HG03175 (cell line): ENCODE results near the gene IGFBP7.

ENCODE experiments used
- ATAC-seq: cut with Tn5 transposase; IDR thresholded peaks from one replicate; pipeline ENCODE4 v1.9.1; 2021; ENCODE audit warnings: mild to moderate bottlenecking, moderate library complexity; ENCODE audit not compliant: unreplicated experiment

Gene IGFBP7

DNA sequence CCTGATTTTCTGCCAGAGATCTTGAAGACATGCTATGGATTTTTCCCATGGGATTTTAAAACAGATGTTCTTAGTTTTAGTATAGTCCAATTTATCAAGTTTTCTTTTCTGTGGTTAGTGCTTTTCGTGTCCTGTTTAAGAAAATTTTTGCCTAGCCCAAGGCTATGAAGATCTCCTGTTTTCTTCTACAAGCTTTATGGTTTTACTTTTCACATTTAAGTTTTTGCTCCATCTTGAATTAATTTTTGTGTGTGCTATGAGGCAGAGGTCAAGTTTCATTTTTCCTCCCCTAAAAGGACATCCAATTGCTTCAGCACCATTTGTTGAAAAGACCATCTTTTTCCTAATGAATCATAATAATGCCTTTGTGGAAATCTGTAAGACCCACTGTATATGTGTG, 65.9 kb downstream of the IGFBP7 start:
- ATAC-seq, result no peak

- ATAC-seq, result no peak
Observed at GRCh38 chr4:57043347-57044251, 66.6 kb downstream of the IGFBP7 start.

DNA sequence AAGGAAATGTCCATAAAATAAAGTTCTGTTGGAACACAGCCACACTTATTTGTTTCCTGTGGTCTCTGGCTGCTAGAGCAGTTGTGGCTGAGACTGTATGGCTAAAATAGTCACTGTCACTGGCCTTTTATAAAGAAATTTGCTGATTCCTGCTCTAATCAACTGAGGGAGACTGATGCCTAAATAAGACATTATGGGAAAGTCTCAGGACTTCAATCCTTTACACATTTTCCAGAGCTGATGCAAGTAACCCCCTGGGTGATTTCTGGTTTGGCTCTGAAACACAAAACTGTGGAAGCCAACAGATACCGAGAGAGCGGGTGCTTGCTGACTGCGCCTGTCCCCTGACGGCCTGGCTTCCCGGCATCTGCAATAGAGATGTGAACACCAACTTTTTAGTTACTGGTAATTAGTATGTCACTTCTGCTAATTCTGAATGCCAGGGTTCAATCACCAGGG, 67.4 kb downstream of the IGFBP7 start:
- no peak for ATAC-seq

DNA sequence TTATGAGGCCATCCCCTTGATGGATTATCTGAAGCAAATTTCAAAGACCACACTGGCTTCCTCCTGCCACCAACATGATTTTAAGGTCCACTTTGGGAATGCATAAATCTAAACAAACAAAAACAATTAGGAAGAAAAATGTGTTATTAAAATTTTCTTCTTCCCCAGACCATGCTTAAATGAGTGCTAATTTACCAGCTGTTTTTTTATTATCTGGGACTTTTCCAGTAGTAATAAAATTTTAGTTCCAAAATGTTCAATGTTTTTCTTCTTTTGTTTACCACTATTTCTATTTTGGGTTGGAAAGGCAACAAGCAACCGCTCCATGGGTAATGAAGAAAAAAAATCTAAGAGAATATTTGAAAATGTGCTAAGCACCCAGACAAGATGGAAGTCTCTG, 69.2 kb downstream of the IGFBP7 start:
- no peak for ATAC-seq

- ATAC-seq, result no peak
Observed at GRCh38 chr4:57040510-57040909, 69.7 kb downstream of the IGFBP7 start.

GRCh38 chr4:57039345-57039744, 70.8 kb downstream of the IGFBP7 start:
- ATAC-seq, result no peak

DNA sequence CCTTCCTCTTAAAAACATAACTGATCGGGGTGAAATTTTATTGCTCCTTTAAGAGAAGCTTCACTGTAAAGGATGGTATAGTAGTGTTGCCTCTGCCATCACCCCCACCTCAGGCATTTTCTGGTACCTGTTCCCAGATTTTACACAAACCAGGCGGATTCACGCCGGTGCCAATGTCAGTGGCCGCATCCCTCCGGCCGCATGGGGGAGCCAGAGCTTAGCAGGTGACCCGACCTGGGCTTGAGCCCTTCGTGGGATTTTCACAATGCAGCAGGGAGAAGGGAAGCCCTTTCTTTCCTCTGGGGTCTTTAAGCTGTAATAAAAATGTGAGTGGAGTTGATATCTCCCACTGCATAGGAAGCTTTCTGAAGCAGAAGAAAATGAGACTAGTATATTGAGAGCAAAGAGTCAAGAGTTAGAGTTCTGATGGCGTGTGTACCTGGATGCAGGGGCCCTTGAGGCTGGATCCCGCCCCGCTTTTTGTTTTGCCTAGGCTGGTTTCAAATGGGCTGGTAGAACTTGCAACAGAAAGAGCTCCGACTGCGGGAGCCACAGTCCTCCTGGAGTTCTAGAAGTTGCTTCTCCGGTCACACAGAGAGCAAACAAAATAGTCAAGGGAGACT, 72.1 kb downstream of the IGFBP7 start:
- ATAC-seq, result peak; percentile 77

GRCh38 chr4:57034520-57034919, 75.7 kb downstream of the IGFBP7 start:
- no peak for ATAC-seq

DNA sequence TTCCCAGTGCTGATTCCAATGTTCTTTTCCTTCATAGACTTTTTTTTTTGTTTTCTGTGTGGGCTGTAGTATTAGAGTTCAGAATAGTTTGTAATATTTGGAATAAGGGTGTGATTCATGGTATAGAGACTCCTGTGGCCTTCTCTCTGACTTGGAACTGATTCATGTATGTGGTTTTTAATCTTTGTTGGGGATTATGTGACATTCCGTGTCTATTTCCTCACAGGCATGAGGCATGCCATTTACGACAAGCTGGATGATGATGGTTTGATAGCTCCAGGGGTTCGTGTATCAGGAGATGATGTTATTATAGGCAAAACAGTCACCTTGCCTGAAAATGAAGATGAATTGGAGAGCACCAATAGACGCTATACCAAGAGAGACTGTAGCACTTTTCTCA, 87.1 kb downstream of the IGFBP7 start:
- ATAC-seq, result no peak

DNA sequence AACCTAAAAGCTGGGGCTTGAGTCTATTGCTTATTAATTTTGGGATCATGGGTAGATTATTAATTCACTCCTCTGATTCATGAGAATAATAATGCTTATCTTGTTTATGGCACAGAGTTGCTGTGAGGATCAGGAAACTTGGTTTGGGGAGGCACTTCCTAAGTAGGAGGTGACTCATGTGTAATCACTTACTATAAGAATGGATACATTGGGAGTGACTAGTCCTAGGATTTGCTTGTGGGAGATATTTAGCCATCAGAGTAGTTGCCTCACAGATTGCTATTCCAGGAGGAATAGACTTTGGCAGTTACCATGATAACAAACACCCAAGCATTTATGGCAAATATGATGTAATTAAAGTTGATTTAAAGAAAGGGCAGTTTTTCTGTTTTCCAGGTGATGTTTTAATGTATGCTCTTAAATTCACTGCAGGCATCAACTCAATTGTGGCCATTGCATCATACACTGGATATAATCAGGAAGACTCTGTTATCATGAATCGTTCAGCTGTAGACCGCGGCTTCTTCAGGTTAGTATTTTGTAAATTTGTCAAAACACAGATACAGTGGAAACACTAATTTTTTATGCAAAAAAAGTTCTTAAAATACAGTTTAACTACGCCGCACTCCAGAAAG, 89.6 kb downstream of the IGFBP7 start:
- no peak for ATAC-seq

- ATAC-seq, result no peak
Observed at GRCh38 chr4:57018980-57019379, 91.2 kb downstream of the IGFBP7 start.

- no peak for ATAC-seq
Observed at GRCh38 chr4:57013543-57014120, 96.6 kb downstream of the IGFBP7 start.

DNA sequence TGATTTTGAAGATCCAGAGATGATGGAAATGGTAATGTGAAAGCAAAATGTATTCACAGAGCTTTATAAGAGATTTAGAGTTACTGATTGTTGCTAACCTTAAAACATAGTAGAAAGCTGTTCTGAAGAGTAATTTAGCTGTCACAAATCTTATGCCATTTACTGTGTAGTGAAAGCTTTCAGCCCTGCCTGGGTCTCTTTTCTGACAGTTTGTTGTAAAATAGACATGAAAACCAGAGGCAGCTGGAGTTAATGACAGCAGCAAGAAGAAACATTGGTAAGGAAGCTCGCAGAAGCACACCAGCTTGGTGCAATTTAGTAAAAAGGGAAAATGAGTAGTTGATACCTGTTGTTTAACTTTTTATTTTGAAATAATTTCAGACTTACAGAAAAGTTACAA, 110.4 kb downstream of the IGFBP7 start:
- no peak for ATAC-seq

- no peak for ATAC-seq
Observed at GRCh38 chr4:56995525-56995924, 114.7 kb downstream of the IGFBP7 start.

GRCh38 chr4:56990109-56990905, 119.9 kb downstream of the IGFBP7 start:
- ATAC-seq, result no peak

DNA sequence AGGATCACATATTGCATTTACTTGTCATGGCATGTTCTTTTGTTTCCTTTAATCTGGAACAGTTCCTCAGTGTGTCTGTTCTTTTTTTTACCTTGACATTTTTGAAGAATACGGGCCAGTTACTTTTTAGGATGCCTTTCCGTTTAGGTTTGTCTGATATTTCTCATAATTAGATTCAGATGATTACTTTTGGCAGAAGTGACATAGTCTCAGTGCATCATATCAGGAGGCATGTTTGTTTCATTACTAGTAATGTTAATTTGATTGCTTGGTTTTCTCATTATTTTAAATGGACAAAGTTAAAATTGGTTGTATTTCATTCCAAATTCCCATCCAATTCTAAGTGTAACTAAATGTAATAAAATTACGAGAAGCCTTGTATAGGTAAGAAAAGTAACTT, 123.2 kb downstream of the IGFBP7 start:
- no peak for ATAC-seq

DNA sequence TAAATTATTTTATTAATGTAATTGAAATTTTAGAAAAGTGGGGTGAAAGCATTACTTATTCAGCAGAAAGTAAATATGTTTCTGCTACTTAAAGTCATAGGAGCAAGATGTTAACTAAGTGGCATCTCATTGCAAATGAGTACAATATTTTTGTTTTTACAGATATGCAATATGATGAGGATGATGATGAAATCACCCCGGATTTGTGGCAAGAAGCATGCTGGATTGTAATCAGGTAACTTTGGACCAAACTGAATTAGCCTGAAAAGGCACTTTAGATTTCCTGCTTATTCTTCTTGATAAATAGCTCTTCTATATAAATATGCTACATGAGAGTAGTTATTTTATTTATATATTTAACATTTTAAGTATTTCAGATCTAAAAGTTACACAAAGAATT, 124.0 kb downstream of the IGFBP7 start:
- no peak for ATAC-seq

- no peak for ATAC-seq
Observed at GRCh38 chr4:56981795-56982201, 128.4 kb downstream of the IGFBP7 start.
